Activated CD4-positive, alpha-beta T cell treated with anti-CD3 and anti-CD28 coated beads, Interleukin-2, amount 10 ng/mL, durations not matched to agents 7 days and 5 days (primary cell): ENCODE data around the gene E2F7. TPM values are rescaled to one million over a fixed set of nuclear protein-coding genes. Genes with fewer than 3 reads are reported as not detected.
A peak's percentile ranks its signal among the peaks of the same experiment; 100 is the strongest.

Experiments
- CTCF ChIA-PET: fragments of 350-600 bp; sonication (Branson Sonifier 250); formaldehyde crosslinking; loops from one replicate; lab custom pipeline; 2021; ENCODE audit warnings: antibody characterized with exemption; lab: Charles Lee
- POLR2A ChIA-PET: fragments of 350-600 bp; sonication (Branson Sonifier 250); formaldehyde crosslinking; loops from one replicate; lab custom pipeline; 2021; ENCODE audit warnings: antibody characterized with exemption; lab: Charles Lee
- DNase-seq: peaks from one replicate; pipeline ENCODE4 v3.0.0-alpha.2; 2020
- H3K27ac Mint-ChIP-seq: one replicate; pipeline ENCODE4 v1.8.0; 2021; ENCODE audit warnings: mild to moderate bottlenecking, moderate library complexity, mixed read lengths
- H3K27me3 Mint-ChIP-seq: one replicate; pipeline ENCODE4 v1.8.0; 2021; ENCODE audit warnings: mixed read lengths
- H3K36me3 Mint-ChIP-seq: one replicate; pipeline ENCODE4 v1.8.0; 2021; ENCODE audit warnings: low read depth, mixed read lengths
- H3K4me1 Mint-ChIP-seq: one replicate; pipeline ENCODE4 v1.8.0; 2021; ENCODE audit warnings: mixed read lengths
- H3K4me3 Mint-ChIP-seq: one replicate; pipeline ENCODE4 v1.8.0; 2021; ENCODE audit warnings: mild to moderate bottlenecking, moderate library complexity, mixed read lengths
- H3K9me3 Mint-ChIP-seq: one replicate; pipeline ENCODE4 v1.8.0; 2021; ENCODE audit warnings: mixed read lengths
- total RNA-seq, 2 experiments: library from RNA; stranded (reverse); gene quantifications; one replicate each; pipeline ENCODE4 v1.2.3, GENCODE V29; 2021

The E2F7 gene
- total RNA-seq, 2 experiments from 2014 or later, result 29.4 to 32.6 TPM

DNA sequence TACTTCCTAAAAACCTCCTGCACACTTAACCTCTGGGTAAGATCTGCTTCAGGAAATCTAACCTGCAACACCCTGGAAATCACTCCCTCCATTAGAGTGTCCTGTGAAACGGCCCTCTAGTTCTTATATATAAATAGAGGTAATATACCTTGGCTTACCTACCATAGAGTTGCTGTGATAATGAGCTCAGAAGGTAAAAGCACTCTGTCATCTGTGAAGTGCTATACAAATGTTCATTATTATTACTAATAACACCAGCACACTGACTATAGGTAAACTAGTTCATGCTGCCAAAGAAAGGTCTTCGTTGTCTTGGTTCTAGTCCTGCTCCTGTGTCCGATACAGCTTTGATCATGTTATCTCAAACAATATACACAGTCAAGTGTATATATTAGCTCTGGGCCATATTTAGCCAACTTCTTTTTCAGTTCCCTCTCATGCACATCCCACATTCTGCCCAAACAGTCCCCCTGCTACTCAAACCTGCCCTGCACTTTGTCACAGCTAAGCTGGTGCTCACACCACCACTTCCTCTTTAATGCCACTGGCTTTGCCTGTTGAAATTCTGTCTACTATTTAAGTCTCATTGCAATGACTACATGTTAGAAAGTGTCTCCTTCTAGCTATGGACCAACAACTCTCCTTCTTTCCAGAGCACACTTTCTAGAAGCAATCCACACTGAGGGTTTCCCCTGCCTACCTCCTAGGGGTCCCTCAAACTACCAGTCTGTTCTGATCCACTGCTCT lies 5.1 kb downstream of the E2F7 start:
- POLR2A ChIA-PET, result no interaction called here
- CTCF ChIA-PET, result no interaction called here
- Mint-ChIP-seq H3K36me3 (peaks cover 65% of the 10 kb centered on the region), H3K4me3 (no peak overlapping the region), H3K27ac (no peak overlapping the region), H3K9me3 (no peaks in the 10 kb centered on the region), H3K27me3 (no peaks in the 10 kb centered on the region), H3K4me1 (peaks cover 39% of the 10 kb centered on the region)
- DNase-seq, result no peak

DNA sequence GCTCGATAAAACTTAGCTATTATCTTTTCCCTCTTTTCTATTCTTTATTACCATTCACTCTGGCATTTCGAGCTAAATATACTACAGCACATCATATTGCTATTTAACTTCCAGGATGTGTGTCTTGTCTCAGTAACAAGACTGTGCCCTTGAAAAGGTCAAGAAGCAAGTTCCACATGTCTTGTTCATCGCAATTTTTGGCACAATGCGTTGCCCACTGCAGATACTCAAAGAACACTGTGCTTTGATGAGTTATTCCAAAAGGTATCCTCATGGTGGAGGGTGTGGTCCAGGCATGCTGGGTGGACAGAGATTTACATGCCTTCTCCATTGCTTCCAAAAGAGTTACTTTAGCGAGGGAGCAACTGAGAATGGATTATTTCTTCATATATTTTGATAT lies 6.6 kb downstream of the E2F7 start:
- H3K9me3 Mint-ChIP-seq, result no peaks in the 10 kb centered on the region
- H3K4me1 Mint-ChIP-seq, result peaks cover 34% of the 10 kb centered on the region
- no peak overlapping the region for H3K4me3 Mint-ChIP-seq
- DNase-seq, result no peak
- H3K27me3 Mint-ChIP-seq, result no peaks in the 10 kb centered on the region
- POLR2A ChIA-PET, result no interaction called here
- H3K36me3 Mint-ChIP-seq, result peaks cover 72% of the 10 kb centered on the region
- CTCF ChIA-PET, result interaction anchor here (1.3 to 1.5 kb wide), 2 partner anchors 11 to 201 kb away, joined by 3 read pairs; no protein-coding TSS in a partner anchor
- H3K27ac Mint-ChIP-seq, result no peak overlapping the region

DNA sequence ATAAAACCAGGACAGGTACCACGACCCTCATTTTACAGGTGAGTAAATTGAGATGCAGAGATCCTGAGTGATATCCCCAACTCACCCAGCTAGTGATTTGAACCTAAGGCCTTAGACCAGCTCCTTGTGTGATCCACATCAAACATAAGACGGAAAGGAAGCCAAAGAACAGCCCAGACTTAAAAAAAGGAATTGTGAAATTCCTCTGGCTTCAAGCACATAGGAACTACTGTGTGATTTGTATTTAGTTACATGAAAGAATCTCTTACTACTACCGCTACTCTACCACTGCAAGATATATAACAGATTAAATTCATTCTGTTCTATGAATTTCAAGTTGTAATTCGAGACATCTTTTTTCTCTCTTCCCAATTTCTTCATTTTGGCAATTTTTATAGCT lies 10.5 kb downstream of the E2F7 start:
- H3K27me3 Mint-ChIP-seq, result no peaks in the 10 kb centered on the region
- DNase-seq, result no peak
- CTCF ChIA-PET, result interaction anchor here (1.7 kb wide), 1 partner anchor 13 kb away, joined by 5 read pairs; no protein-coding TSS in a partner anchor
- no peaks in the 10 kb centered on the region for H3K9me3 Mint-ChIP-seq
- POLR2A ChIA-PET, result no interaction called here
- peaks cover 8% of the 10 kb centered on the region for H3K4me1 Mint-ChIP-seq
- no peak overlapping the region for H3K4me3 Mint-ChIP-seq
- no peak overlapping the region for H3K27ac Mint-ChIP-seq
- H3K36me3 Mint-ChIP-seq, result peaks cover 59% of the 10 kb centered on the region

DNA sequence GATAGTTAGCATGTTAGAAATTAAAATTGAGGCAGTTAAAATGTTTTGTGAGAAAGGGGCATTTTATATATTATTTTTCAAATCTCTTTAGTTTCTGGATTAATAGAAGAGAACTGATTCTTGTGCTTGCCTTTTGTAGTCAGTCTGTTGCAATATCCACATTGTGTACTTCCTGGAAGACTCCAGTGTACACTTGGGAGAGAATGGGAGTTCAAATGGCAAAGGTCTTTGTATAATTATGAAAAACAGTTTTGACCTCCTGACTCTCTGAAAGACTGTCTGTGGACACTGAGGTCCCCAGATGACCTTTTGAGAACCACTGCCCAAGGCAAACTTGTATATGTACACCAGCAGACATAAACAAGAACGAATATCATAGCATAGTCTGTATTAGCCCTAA lies 12.1 kb downstream of the E2F7 start:
- Mint-ChIP-seq H3K27me3 (no peaks in the 10 kb centered on the region), H3K27ac (no peak overlapping the region), H3K4me1 (peaks cover 9% of the 10 kb centered on the region), H3K4me3 (no peak overlapping the region), H3K9me3 (no peaks in the 10 kb centered on the region), H3K36me3 (peaks cover 58% of the 10 kb centered on the region)
- DNase-seq, result no peak
- ChIA-PET POLR2A (no interaction called here), CTCF (no interaction called here)

GRCh38 chr12:77049767-77050353 lies 15.5 kb downstream of the E2F7 start:
- H3K27ac Mint-ChIP-seq, result no peak overlapping the region
- H3K9me3 Mint-ChIP-seq, result no peaks in the 10 kb centered on the region
- peaks cover 9% of the 10 kb centered on the region for H3K4me1 Mint-ChIP-seq
- CTCF ChIA-PET, result interaction anchor here (0.7 kb wide), 1 partner anchor 23 kb away, joined by 3 read pairs; no protein-coding TSS in a partner anchor
- no peaks in the 10 kb centered on the region for H3K27me3 Mint-ChIP-seq
- POLR2A ChIA-PET, result no interaction called here
- H3K4me3 Mint-ChIP-seq, result no peak overlapping the region
- DNase-seq, result peak; percentile 58
- peaks cover 63% of the 10 kb centered on the region for H3K36me3 Mint-ChIP-seq

DNA sequence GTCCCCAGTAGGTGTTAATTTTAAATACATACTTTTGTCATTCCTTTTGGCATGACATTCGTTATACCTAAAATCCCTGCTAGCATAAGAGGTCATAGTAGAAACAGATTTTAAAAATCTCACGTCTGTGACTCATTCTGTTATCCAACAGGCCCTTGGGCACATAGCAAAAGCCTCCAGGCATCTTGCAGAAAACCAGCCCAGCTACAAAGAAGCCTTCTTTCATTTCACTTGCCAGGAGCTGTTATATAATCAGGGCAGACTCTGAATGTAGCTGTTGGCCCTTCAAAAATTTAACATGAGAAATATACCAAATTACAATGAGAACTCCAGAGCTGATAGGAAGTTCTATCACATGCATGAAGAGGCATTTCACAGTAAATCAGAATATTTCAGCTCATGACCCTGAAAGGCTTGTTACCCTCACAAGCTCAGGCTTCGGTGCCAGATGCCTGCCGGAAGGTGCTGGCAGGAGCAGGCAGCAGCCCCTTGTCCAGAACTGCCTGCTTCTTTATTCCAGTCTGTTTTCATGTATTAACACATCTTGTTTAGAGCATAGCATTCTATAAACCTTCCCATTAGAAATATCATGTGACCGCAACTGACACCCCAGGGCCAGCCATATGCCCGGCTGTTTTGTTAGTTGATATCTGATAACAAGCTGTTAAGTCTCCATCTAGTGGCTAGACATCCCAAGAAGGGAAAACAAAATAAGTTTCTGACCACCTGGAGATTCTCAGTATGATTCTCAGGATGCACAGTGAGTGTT lies 17.8 kb downstream of the E2F7 start:
- no peak overlapping the region for H3K27ac Mint-ChIP-seq
- ChIA-PET POLR2A (no interaction called here), CTCF (no interaction called here)
- H3K4me3 Mint-ChIP-seq, result no peak overlapping the region
- no peaks in the 10 kb centered on the region for H3K9me3 Mint-ChIP-seq
- H3K36me3 Mint-ChIP-seq, result peaks cover 63% of the 10 kb centered on the region
- peaks cover 2% of the 10 kb centered on the region for H3K4me1 Mint-ChIP-seq
- no peak for DNase-seq
- H3K27me3 Mint-ChIP-seq, result no peaks in the 10 kb centered on the region

- no peaks in the 10 kb centered on the region for H3K27me3 Mint-ChIP-seq
- H3K4me1 Mint-ChIP-seq, result peaks cover 2% of the 10 kb centered on the region
- no peaks in the 10 kb centered on the region for H3K9me3 Mint-ChIP-seq
- ChIA-PET POLR2A (no interaction called here), CTCF (no interaction called here)
- DNase-seq, result no peak
- no peak overlapping the region for H3K4me3 Mint-ChIP-seq
- no peak overlapping the region for H3K27ac Mint-ChIP-seq
- peaks cover 69% of the 10 kb centered on the region for H3K36me3 Mint-ChIP-seq
These were observed 18.9 kb downstream of the E2F7 start for GRCh38 chr12:77046468-77046867.

GRCh38 chr12:77045183-77045582 lies 20.2 kb downstream of the E2F7 start:
- H3K27ac Mint-ChIP-seq, result no peak overlapping the region
- ChIA-PET CTCF (no interaction called here), POLR2A (no interaction called here)
- DNase-seq, result no peak
- no peaks in the 10 kb centered on the region for H3K9me3 Mint-ChIP-seq
- H3K4me1 Mint-ChIP-seq, result peaks cover 2% of the 10 kb centered on the region
- H3K4me3 Mint-ChIP-seq, result no peak overlapping the region
- H3K36me3 Mint-ChIP-seq, result peaks cover 75% of the 10 kb centered on the region
- no peaks in the 10 kb centered on the region for H3K27me3 Mint-ChIP-seq

DNA sequence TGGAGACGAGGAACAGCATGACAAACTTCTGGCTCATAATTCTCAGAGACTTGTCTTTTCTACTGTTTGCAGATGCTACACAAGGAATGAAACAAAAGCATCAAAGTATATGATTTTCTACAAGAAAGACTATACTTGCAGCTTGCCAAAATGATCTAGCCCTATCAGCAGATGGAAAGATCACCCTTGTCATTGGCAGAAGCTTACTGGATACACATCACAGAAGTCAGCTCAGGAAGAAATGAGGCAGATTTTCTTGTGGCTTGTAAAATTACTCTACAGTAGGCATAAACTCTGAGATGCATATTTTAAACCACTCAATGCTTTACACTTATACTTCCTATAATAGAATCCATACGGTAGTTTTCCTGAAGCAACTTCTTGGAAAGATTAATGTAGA lies 20.6 kb downstream of the E2F7 start:
- no peak overlapping the region for H3K4me3 Mint-ChIP-seq
- peaks cover under 1% of the 10 kb centered on the region for H3K4me1 Mint-ChIP-seq
- no peak overlapping the region for H3K27ac Mint-ChIP-seq
- no peak for DNase-seq
- ChIA-PET CTCF (no interaction called here), POLR2A (no interaction called here)
- H3K36me3 Mint-ChIP-seq, result peaks cover 77% of the 10 kb centered on the region
- H3K9me3 Mint-ChIP-seq, result no peaks in the 10 kb centered on the region
- H3K27me3 Mint-ChIP-seq, result no peaks in the 10 kb centered on the region

- Mint-ChIP-seq H3K27ac (no peak overlapping the region), H3K36me3 (peaks cover 84% of the 10 kb centered on the region), H3K4me3 (no peak overlapping the region), H3K9me3 (peaks cover 13% of the 10 kb centered on the region), H3K4me1 (no peaks in the 10 kb centered on the region), H3K27me3 (no peaks in the 10 kb centered on the region)
- no peak for DNase-seq
- POLR2A ChIA-PET, result interaction anchor here (0.5 kb wide), 1 partner anchor 9 kb away, joined by 3 read pairs; no protein-coding TSS in a partner anchor
- CTCF ChIA-PET, result interaction anchor here (0.6 to 1.0 kb wide), 2 partner anchors 9 to 12 kb away, joined by 3 to 5 read pairs; no protein-coding TSS in a partner anchor
These were observed 22.5 kb downstream of the E2F7 start for GRCh38 chr12:77042833-77043232.

DNA sequence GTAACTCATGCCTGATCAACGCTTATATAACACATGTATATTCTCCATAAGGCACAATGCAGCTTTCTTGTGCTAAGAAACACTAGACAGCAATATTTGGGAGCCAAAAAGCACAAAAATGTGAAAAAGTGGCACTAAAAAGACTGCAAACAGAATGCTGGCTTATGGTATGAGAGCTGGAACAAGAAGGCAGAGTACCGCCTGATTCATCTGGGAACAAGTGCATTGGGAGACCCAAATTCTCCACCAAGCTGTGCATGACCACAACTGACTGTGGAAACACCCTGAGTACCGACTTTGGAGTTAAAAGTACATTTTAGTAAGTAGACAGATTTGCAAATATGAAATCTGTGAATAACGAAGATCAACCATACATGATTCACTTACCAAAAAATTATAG lies 25.1 kb downstream of the E2F7 start:
- Mint-ChIP-seq H3K4me1 (no peaks in the 10 kb centered on the region), H3K36me3 (peaks cover 83% of the 10 kb centered on the region), H3K4me3 (no peak overlapping the region), H3K27ac (no peak overlapping the region), H3K9me3 (peaks cover 18% of the 10 kb centered on the region), H3K27me3 (no peaks in the 10 kb centered on the region)
- no peak for DNase-seq
- ChIA-PET CTCF (no interaction called here), POLR2A (no interaction called here)

- no peaks in the 10 kb centered on the region for H3K27me3 Mint-ChIP-seq
- DNase-seq, result no peak
- no peak overlapping the region for H3K4me3 Mint-ChIP-seq
- no peak overlapping the region for H3K27ac Mint-ChIP-seq
- H3K9me3 Mint-ChIP-seq, result peaks cover 18% of the 10 kb centered on the region
- peaks cover 74% of the 10 kb centered on the region for H3K36me3 Mint-ChIP-seq
- H3K4me1 Mint-ChIP-seq, result no peaks in the 10 kb centered on the region
- CTCF ChIA-PET, result no interaction called here
- POLR2A ChIA-PET, result no interaction called here
These were observed 30.1 kb downstream of the E2F7 start for GRCh38 chr12:77035226-77035625.
